ENCODE data around the gene CLSTN2.

GRCh38 chr3:139897759-139898158 is 37.2 kb upstream of the CLSTN2 start:
- TF ChIP-seq, protein P1, sequence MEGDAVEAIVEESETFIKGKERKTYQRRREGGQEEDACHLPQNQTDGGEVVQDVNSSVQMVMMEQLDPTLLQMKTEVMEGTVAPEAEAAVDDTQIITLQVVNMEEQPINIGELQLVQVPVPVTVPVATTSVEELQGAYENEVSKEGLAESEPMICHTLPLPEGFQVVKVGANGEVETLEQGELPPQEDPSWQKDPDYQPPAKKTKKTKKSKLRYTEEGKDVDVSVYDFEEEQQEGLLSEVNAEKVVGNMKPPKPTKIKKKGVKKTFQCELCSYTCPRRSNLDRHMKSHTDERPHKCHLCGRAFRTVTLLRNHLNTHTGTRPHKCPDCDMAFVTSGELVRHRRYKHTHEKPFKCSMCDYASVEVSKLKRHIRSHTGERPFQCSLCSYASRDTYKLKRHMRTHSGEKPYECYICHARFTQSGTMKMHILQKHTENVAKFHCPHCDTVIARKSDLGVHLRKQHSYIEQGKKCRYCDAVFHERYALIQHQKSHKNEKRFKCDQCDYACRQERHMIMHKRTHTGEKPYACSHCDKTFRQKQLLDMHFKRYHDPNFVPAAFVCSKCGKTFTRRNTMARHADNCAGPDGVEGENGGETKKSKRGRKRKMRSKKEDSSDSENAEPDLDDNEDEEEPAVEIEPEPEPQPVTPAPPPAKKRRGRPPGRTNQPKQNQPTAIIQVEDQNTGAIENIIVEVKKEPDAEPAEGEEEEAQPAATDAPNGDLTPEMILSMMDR (IDR thresholded peaks at IDR 0.05) = no peak
- TF ChIP-seq POLR2AphosphoS5 (IDR thresholded peaks at IDR 0.05) (no peak), POLR2A (IDR thresholded peaks at IDR 0.05; ENCODE audit: low read depth) (no peak)

Measured in esophagus muscularis mucosa (tissue), 3 donors.